H9 (cell line): ENCODE results near the gene ST6GAL1. TPM values are rescaled to one million over a fixed set of nuclear protein-coding genes. Genes with fewer than 3 reads are reported as not detected.
"Not testable (repeated sequence)": the region's sequence is repeated elsewhere in the genome, so short reads cannot be mapped to it uniquely, and the experiment has no call there.

Experiments
- DNase-seq: peaks from one replicate; pipeline ENCODE4 v3.0.0-alpha.2; 2017
- H2AFZ ChIP-seq: one replicate; pipeline ENCODE4 v1.6.1; 2013; ENCODE audit warnings: mild to moderate bottlenecking, low read length, control low read depth, moderate library complexity
- H2AK5ac ChIP-seq: 2 replicates; pipeline ENCODE4 v1.6.1; 2013; ENCODE audit warnings: low read length, control low read depth, mixed read lengths; ENCODE audit not compliant: insufficient read length
- H2BK120ac ChIP-seq: one replicate; pipeline ENCODE4 v1.6.1; 2013; ENCODE audit warnings: low read depth, mild to moderate bottlenecking, low read length, control low read depth, inconsistent platforms; ENCODE audit not compliant: poor library complexity, severe bottlenecking
- H2BK12ac ChIP-seq: 2 replicates; pipeline ENCODE4 v1.6.1; 2013; ENCODE audit warnings: low read length, control low read depth, mixed read lengths, low read depth; ENCODE audit not compliant: insufficient read length
- H2BK15ac ChIP-seq: 2 replicates; pipeline ENCODE4 v1.6.1; 2013; ENCODE audit warnings: low read depth, low read length, control low read depth
- H2BK20ac ChIP-seq: one replicate; pipeline ENCODE4 v1.6.1; 2013; ENCODE audit warnings: low read depth, mild to moderate bottlenecking, low read length, control low read depth, inconsistent platforms; ENCODE audit not compliant: poor library complexity, severe bottlenecking
- H2BK5ac ChIP-seq: 2 replicates; pipeline ENCODE4 v1.6.1; 2013; ENCODE audit warnings: low read length, control low read depth, mixed read lengths; ENCODE audit not compliant: insufficient read length
- H3K14ac ChIP-seq: 2 replicates; pipeline ENCODE4 v1.6.1; 2013; ENCODE audit warnings: low read length, control low read depth; ENCODE audit not compliant: insufficient read depth
- H3K18ac ChIP-seq: 2 replicates; pipeline ENCODE4 v1.6.1; 2013; ENCODE audit warnings: low read depth, mild to moderate bottlenecking, mixed read lengths, low read length, control low read depth; ENCODE audit not compliant: insufficient read length
- H3K23ac ChIP-seq: 2 replicates; pipeline ENCODE4 v1.6.1; 2013; ENCODE audit warnings: low read length, control low read depth, mixed read lengths, low read depth; ENCODE audit not compliant: insufficient read length
- H3K23me2 ChIP-seq: 2 replicates; pipeline ENCODE4 v1.6.1; 2013; ENCODE audit warnings: low read depth, mild to moderate bottlenecking, mixed read lengths, low read length, control low read depth; ENCODE audit not compliant: insufficient read length, poor library complexity, severe bottlenecking
- H3K27ac ChIP-seq: 2 replicates; pipeline ENCODE4 v1.5.1; 2013; ENCODE audit warnings: low read length, control low read depth, mixed read lengths, low read depth; ENCODE audit not compliant: insufficient read length
- H3K27me3 ChIP-seq: 2 replicates; pipeline ENCODE4 v1.6.1; 2013; ENCODE audit warnings: low read length, control low read depth, inconsistent platforms; ENCODE audit not compliant: insufficient read depth
- H3K4ac ChIP-seq: 2 replicates; pipeline ENCODE4 v1.6.1; 2013; ENCODE audit warnings: low read depth, mild to moderate bottlenecking, control low read depth, inconsistent platforms, low read length, moderate library complexity
- H3K4me1 ChIP-seq: 2 replicates; pipeline ENCODE4 v1.6.1; 2013; ENCODE audit warnings: low read length, control low read depth, inconsistent platforms; ENCODE audit not compliant: insufficient read depth
- H3K4me2 ChIP-seq: 2 replicates; pipeline ENCODE4 v1.6.1; 2013; ENCODE audit warnings: low read length, control low read depth, mixed read lengths; ENCODE audit not compliant: insufficient read length, insufficient read depth
- H3K56ac ChIP-seq: 2 replicates; pipeline ENCODE4 v1.6.1; 2013; ENCODE audit warnings: low read depth, mild to moderate bottlenecking, mixed read lengths, low read length, control low read depth; ENCODE audit not compliant: insufficient read length
- H3K79me1 ChIP-seq: 2 replicates; pipeline ENCODE4 v1.6.1; 2013; ENCODE audit warnings: low read depth, mild to moderate bottlenecking, moderate library complexity, low read length, control low read depth, inconsistent platforms; ENCODE audit not compliant: insufficient read depth, poor library complexity, severe bottlenecking
- H3K79me2 ChIP-seq: 2 replicates; pipeline ENCODE4 v1.6.1; 2013; ENCODE audit warnings: low read length, control low read depth, inconsistent platforms; ENCODE audit not compliant: insufficient read depth
- H3K9ac ChIP-seq: 2 replicates; pipeline ENCODE4 v1.6.1; 2013; ENCODE audit warnings: low read length, control low read depth, mixed read lengths; ENCODE audit not compliant: insufficient read length; ENCODE audit errors: extremely low read depth
- H3K9me3 ChIP-seq: one replicate; pipeline ENCODE4 v1.6.1; 2013; ENCODE audit warnings: low read depth, low read length, inconsistent platforms; ENCODE audit not compliant: control insufficient read depth
- H3T11ph ChIP-seq: one replicate; pipeline ENCODE4 v1.6.1; 2013; ENCODE audit warnings: mild to moderate bottlenecking, low read length, control low read depth, inconsistent platforms
- H4K20me1 ChIP-seq: one replicate; pipeline ENCODE4 v1.6.1; 2013; ENCODE audit not compliant: control insufficient read depth, insufficient read length, insufficient read depth
- H4K5ac ChIP-seq: 2 replicates; pipeline ENCODE4 v1.6.1; 2013; ENCODE audit warnings: low read depth, mild to moderate bottlenecking, mixed read lengths, low read length, control low read depth; ENCODE audit not compliant: insufficient read length
- H4K8ac ChIP-seq: replicated peaks from 2 replicates; pipeline ENCODE4 v1.6.1; 2013; ENCODE audit warnings: low read length, control low read depth, mixed read lengths, low read depth; ENCODE audit not compliant: insufficient read length
- H4K91ac ChIP-seq: 2 replicates; pipeline ENCODE4 v1.6.1; 2013; ENCODE audit warnings: low read depth, mild to moderate bottlenecking, moderate library complexity, mixed read lengths, low read length, control low read depth; ENCODE audit not compliant: insufficient read length
- H3K27ac Mint-ChIP-seq, 3 experiments: 2 replicates in 2 of 3; 3 replicates in 1 of 3; pipeline ENCODE4 v1.8.0; 2020 to 2021; ENCODE audit warnings: mixed read lengths in 3 of 3, mild to moderate bottlenecking in 1 of 3, moderate library complexity in 1 of 3
- H3K27me3 Mint-ChIP-seq: 2 replicates; pipeline ENCODE4 v1.8.0; 2021; ENCODE audit warnings: low read depth, mild to moderate bottlenecking, moderate library complexity, mixed read lengths
- H3K36me3 Mint-ChIP-seq, 3 experiments: 2 replicates in 2 of 3; 3 replicates in 1 of 3; pipeline ENCODE4 v1.8.0; 2020 to 2021; ENCODE audit warnings: low read depth in 3 of 3, mixed read lengths in 3 of 3; ENCODE audit not compliant: insufficient read depth in 1 of 3
- H3K4me1 Mint-ChIP-seq, 2 experiments: 2 replicates each; pipeline ENCODE4 v1.8.0; 2020; ENCODE audit warnings: mixed read lengths in 2 of 2
- H3K4me3 Mint-ChIP-seq, 2 experiments: 2 replicates in 1 of 2; 3 replicates in 1 of 2; pipeline ENCODE4 v1.8.0; 2020 to 2021; ENCODE audit warnings: mild to moderate bottlenecking in 2 of 2, mixed read lengths in 2 of 2, moderate library complexity in 1 of 2
- H3K9me3 Mint-ChIP-seq, 2 experiments: 2 replicates in 1 of 2; 3 replicates in 1 of 2; pipeline ENCODE4 v1.8.0; 2020; ENCODE audit warnings: mild to moderate bottlenecking in 2 of 2, mixed read lengths in 2 of 2, moderate library complexity in 1 of 2
- CTCF ChIP-seq: fragments of 200-600 bp; sonication (generic); conservative IDR thresholded peaks from 3 replicates; pipeline ENCODE4 v1.8.0; 2021; ENCODE audit warnings: antibody characterized with exemption, mild to moderate bottlenecking
- WGBS: extraction: QIAGEN DNeasy Blood & Tissue Kit; methylation state at CpG from one replicate; pipeline ENCODE4 v1.1.7; 2013; ENCODE audit warnings: missing lambda C conversion rate, low lambda C conversion rate, mixed read lengths; ENCODE audit not compliant: insufficient read length; ENCODE audit errors: extremely low coverage; 5-methylcytosine and 5-hydroxymethylcytosine counted together
- total RNA-seq: library from RNA; stranded (reverse); gene quantifications from 2 replicates; pipeline ENCODE4 v1.2.1, GENCODE V29; 2021

ST6GAL1 gene
- total RNA-seq, 1 experiment from 2014 or later, result 139 TPM

GRCh38 chr3:186991470-186991869 is 61.1 kb downstream of the ST6GAL1 start:
- no peak overlapping the region for H2BK15ac ChIP-seq
- H4K91ac ChIP-seq, result no peak overlapping the region
- no peak overlapping the region for H3K23ac ChIP-seq
- H3K4me3 Mint-ChIP-seq, result no peak overlapping the region
- peaks cover 29 to 45% of the 10 kb centered on the region in 2 experiments for H3K4me1 Mint-ChIP-seq
- H4K8ac ChIP-seq, result no peak overlapping the region
- no peaks in the 10 kb centered on the region for H3K79me1 ChIP-seq
- no peak overlapping the region for H3K27ac ChIP-seq
- H3K27me3 Mint-ChIP-seq, result no peaks in the 10 kb centered on the region
- H2BK5ac ChIP-seq, result no peak overlapping the region
- DNase-seq, result no peak
- H2BK20ac ChIP-seq, result no peak overlapping the region
- TF ChIP-seq CTCF, result no peak
- no peak overlapping the region for H3K18ac ChIP-seq
- H2AK5ac ChIP-seq, result no peak overlapping the region
- H2BK12ac ChIP-seq, result no peak overlapping the region
- no peak overlapping the region for H3K56ac ChIP-seq
- WGBS, result no CpG with 5 or more reads among the region's 4 CpGs
- H2BK120ac ChIP-seq, result no peak overlapping the region
- H3K79me2 ChIP-seq, result no peaks in the 10 kb centered on the region; the same call in 1 of the 2 replicates
- no peaks in the 10 kb centered on the region for H3K27me3 ChIP-seq
- H4K5ac ChIP-seq, result no peak overlapping the region
- no peaks in the 10 kb centered on the region for H4K20me1 ChIP-seq
- peaks cover 22 to 59% (median 53%) of the 10 kb centered on the region in 3 experiments; a peak in 6 of 7 replicates for H3K36me3 Mint-ChIP-seq
- H3K4me1 ChIP-seq, result peaks cover 11% of the 10 kb centered on the region; the same call in 1 of the 2 replicates
- no peak overlapping the region for H3K4me2 ChIP-seq
- H3K9ac ChIP-seq, result no peak overlapping the region
- peak overlapping the region; percentile 9 to 52 (median 11); a peak in 3 of 7 replicates for H3K27ac Mint-ChIP-seq
- H3K14ac ChIP-seq, result no peak overlapping the region
- no peak overlapping the region for H3K4ac ChIP-seq
- H3T11ph ChIP-seq, result no peak overlapping the region
- H2AFZ ChIP-seq, result no peak overlapping the region
- H3K9me3 ChIP-seq, result no peaks in the 10 kb centered on the region
- no peaks in the 10 kb centered on the region for H3K9me3 Mint-ChIP-seq
- H3K23me2 ChIP-seq, result no peaks in the 10 kb centered on the region

GRCh38 chr3:186992096-186992495 is 61.8 kb downstream of the ST6GAL1 start:
- not testable (repeated sequence) for DNase-seq, H3K27me3 Mint-ChIP-seq, H4K5ac ChIP-seq, H3K9ac ChIP-seq, H3K79me2 ChIP-seq, H3K9me3 Mint-ChIP-seq, H2BK12ac ChIP-seq, H2BK15ac ChIP-seq, H3K18ac ChIP-seq, H3K27ac ChIP-seq, H3K4me2 ChIP-seq, H2BK5ac ChIP-seq, H3T11ph ChIP-seq, H3K4me3 Mint-ChIP-seq, H2BK120ac ChIP-seq, H2AK5ac ChIP-seq, H3K9me3 ChIP-seq, H4K91ac ChIP-seq, H3K4ac ChIP-seq, H3K27me3 ChIP-seq, H3K23ac ChIP-seq, H2AFZ ChIP-seq, H3K56ac ChIP-seq, H3K23me2 ChIP-seq, H4K8ac ChIP-seq, H2BK20ac ChIP-seq, H4K20me1 ChIP-seq, H3K79me1 ChIP-seq, H3K14ac ChIP-seq
- Mint-ChIP-seq H3K4me1 (peaks cover 33 to 48% of the 10 kb centered on the region in 2 experiments), H3K27ac (peak overlapping the region in 2 of 3 experiments; percentile 9 to 52; a peak in 3 of 7 replicates), H3K36me3 (peaks cover 22 to 60% (median 50%) of the 10 kb centered on the region in 3 experiments; a peak in 6 of 7 replicates)
- no CpG with 5 or more reads among the region's 1 CpG for WGBS
- H3K4me1 ChIP-seq, result peaks cover 14% of the 10 kb centered on the region; the same call in 1 of the 2 replicates
